C4-2B (cell line): Measurements from ENCODE around the gene TMEM204.

Experiments
- ZFX ChIP-seq: fragments of 450-650 bp; IDR thresholded peaks from 2 replicates; pipeline ENCODE4 v1.6.1; 2017
- TF ChIP-seq, protein P1 (sequence below): fragments of 450-650 bp; conservative IDR thresholded peaks from 2 replicates; pipeline ENCODE4 v1.5.1; 2017; ENCODE audit warnings: mild to moderate bottlenecking

DNA sequence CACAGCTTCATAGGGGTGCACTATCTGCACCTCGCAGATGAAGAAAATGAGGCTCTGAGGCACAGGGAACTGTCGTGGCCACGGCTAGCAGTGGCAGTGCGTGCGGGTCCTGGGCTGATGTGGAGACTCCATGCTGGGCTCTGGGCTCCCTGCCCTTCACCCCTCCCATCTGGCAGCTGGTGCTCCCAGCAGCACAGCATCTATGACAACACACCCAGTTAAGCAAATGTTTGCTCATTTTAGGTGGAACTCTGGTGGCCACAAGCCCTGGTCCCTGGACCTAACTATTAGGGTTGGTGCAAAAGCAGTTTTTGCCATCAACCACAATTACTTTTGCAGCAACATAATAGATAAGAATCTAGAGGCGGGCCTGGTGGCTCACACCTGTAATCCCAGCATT is 47.5 kb downstream of the TMEM204 start:
- TF ChIP-seq, protein P1, sequence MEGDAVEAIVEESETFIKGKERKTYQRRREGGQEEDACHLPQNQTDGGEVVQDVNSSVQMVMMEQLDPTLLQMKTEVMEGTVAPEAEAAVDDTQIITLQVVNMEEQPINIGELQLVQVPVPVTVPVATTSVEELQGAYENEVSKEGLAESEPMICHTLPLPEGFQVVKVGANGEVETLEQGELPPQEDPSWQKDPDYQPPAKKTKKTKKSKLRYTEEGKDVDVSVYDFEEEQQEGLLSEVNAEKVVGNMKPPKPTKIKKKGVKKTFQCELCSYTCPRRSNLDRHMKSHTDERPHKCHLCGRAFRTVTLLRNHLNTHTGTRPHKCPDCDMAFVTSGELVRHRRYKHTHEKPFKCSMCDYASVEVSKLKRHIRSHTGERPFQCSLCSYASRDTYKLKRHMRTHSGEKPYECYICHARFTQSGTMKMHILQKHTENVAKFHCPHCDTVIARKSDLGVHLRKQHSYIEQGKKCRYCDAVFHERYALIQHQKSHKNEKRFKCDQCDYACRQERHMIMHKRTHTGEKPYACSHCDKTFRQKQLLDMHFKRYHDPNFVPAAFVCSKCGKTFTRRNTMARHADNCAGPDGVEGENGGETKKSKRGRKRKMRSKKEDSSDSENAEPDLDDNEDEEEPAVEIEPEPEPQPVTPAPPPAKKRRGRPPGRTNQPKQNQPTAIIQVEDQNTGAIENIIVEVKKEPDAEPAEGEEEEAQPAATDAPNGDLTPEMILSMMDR: no peak
- TF ChIP-seq ZFX: no peak
